Ecto neural progenitor cell (in vitro differentiated cells): ENCODE data around the gene CNTN4.

Experiments
- DNase-seq: peaks from one replicate; pipeline ENCODE4 v3.0.0-alpha.2; 2018; ENCODE audit warnings: low spot score

The CNTN4 gene

DNA sequence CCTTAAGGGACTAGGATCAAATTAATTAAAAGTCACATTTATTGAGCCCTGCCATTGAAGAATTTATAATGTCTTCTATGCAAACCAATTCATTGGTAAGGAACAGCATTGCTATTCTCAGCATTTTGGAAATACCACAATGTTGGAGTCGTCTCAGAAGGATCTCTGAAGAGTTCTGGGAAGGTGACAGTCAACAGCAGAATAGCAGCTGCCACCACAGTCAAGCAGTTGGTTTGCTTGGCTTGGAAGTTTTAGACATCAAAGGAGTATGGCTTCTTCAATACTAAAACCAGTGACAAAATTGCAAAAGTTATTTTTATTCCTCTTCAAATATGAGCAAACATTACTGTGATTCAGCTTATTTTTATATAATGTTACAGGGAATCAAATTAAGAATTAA is 167.9 kb downstream of the CNTN4 start:
- no peak for DNase-seq

DNA sequence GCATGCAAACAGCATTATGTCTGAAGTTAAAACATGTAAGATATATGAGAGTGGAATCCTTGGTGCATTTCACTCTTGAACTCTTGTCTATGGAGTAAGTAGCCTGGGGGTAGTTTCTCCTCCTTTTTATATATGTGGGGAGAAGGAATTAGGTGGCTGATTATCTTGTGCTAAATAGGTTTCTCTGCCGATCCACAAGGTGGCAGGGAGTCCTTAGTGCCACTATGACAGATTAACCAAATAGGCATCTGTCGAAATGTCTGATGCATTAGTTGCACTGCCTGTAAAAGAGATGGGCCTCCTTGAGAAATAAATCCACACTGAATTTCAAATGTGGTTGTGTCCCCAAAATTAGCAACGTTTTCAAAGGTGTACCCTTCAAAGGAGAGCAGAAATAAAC is 170.1 kb downstream of the CNTN4 start:
- no peak for DNase-seq

DNA sequence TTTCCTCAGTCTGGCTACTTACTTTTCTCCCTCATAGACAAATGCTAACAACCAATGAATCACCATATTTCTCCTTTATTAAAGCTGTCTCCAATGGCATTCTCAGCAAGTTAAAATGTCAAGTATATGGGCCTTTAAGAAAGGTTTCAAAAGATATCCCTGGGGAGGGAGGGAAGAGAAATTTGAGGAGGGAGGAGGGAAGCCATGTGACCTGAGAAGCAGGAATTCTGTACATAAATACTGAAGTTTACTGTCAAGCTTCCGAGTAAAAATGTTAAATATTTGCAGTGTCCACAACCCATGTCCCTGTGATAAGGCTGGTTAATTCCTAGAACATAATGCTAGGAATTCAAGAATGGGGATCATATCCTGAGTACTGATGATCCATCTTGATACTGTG is 175.9 kb downstream of the CNTN4 start:
- DNase-seq = no peak

DNA sequence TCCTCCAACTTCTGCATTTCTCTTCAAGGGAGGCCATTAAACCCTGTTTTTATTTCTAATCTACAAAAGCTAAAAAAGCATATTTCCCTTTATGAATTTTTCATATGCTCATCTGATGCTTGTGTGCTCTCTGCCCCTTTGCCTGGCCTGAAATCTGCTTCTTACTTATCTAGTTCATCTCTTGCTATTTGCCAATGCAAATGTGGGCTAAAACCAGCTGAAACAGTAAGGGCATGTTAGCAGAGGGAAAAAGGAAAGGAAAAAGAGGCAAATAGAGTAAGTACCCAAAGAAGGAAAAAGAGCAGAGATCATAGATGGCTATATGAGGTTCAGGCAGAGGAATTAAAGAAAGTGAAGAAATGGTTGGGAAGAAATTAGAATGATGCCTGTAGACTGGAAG is 185.2 kb downstream of the CNTN4 start:
- DNase-seq = no peak

DNA sequence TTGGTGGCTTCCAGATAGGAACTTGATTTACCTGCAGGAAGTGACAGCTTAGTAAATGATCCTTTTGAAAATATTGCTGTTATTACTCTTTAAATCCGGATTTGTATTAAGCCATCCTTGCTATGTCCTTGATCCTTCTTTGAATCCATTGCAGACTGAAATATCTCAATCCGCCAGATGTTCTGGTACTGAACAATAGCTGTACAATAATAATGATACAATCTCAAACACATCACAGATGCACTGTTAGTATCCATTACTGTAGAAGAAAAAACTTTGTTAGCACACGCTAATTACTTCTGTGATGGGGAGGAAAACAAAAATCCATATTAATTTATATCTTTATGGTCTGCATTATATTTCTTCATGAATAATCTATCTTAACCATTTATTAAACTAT is 202.3 kb downstream of the CNTN4 start:
- DNase-seq = no peak

DNA sequence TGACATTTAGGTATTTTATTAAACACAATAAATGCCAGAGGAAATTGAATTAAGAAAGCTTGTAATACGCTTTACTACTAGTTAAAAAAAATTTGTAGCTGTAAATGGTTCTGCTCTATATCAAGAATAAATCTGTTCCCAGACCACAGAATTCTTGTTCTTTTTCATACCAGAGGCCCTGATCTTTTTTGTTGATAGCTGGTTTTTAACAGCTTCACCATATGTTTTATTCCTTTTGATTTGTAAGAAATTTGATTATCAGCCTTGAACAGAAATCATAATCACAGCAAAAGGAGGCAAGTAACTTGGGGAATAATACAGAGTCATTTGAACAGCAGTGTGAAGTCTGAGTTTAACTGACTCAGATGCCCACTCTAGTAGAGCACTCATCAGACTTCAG is 202.7 kb downstream of the CNTN4 start:
- DNase-seq = no peak

DNA sequence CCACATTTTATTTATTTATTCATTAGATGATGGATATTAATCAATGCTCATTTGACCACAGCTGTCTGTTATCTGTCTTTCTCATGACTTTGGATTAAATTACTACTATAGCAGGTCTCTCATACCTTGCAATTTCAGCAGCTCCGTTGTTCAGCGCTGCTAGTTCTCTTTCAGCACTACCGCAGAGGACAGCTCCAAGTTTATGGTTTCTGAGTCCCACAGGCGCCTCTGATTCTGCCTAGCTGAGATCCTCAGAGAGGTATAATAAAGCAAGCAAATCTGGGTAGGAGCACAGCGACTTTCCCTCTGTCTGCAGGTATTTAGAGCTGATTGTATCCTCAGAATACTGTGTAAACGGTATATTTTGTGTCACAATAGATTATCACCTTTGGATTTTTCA is 204.9 kb downstream of the CNTN4 start:
- peak; percentile 60 for DNase-seq

DNA sequence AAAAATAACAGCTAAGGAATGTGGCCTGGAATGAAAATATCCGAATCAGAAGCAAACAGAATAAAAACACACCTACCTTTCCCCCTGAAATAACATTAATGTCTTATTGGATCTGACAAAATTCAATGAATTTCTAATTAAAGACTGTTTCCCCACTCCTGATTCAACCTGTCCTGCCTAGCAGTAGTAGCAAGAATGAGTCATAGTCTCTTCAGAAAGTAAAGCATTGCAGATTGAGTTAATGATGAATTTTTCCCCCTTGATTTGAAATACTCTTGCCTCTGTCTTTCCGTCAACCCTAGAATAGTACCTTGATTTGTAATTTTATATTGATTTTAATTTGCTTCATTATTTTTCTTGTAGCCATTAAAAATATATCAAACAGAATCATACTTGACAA is 212.4 kb downstream of the CNTN4 start:
- DNase-seq = no peak

DNA sequence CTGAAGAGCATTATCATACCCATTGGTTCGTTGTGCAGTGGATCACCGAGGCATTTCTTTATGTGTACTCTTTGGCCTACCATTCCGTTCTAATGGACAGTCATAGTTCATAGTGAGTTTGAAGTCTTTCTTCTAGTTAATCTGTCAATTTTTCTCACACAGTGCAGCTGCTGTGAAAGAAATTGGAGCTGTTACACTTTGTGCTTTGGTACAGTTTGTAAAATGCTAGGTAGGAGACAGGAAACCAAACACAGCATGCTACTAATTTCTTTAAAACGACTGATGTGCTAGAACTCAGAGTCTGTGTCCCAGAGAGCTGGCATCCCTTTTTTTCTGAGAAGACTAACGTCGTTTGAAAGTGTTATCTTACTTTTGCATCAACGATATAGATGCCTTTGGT is 218.9 kb downstream of the CNTN4 start:
- DNase-seq = no peak

DNA sequence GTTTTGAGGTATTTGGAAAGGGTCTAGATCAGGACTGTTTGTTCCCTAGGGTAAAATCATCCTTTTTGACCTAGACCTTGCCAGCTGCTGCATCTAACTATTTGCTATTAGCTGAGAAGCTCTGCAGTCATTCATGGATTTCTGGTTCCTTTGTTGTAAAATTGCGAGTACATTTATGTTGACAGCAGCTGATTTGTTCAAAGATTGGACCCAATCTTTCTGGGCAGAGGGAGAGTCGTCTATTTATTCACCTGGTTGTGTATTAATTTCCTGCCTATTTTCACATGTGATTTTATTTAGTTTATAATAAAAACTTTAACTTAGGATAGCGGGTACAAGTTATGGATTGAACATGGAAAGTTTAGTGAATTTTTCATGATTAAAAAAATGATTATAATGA is 236.3 kb downstream of the CNTN4 start:
- DNase-seq = no peak

DNA sequence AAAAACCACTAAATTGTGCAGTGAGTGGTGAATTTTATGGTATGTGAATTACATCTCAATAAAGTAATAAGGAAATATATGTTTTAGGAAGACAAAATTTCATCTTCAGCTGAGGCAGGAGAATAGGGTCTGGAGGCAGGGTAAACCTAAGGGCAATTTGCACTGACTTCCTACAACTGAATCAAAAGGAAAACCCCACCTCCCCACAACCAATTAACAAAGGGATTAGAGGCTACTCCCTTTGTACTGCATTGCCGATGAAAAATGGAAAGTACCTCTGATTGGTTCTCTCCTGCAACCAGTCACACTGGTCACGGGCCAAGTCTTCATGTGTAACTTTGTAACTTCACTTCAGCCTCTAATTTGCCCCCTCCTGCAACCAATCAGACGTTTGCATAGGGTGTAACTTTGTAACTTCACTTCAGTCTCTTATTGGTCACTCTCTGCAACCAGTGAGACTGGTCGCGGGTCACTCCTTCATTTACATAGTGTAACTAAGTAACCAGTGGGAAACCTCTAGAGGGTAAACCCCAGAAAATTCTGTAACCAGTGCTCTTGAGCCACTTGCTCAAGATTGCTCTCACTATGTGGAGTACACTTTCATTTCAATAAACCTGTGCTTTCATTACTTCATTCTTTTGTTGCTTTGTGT is 244.5 kb downstream of the CNTN4 start:
- no peak for DNase-seq

DNA sequence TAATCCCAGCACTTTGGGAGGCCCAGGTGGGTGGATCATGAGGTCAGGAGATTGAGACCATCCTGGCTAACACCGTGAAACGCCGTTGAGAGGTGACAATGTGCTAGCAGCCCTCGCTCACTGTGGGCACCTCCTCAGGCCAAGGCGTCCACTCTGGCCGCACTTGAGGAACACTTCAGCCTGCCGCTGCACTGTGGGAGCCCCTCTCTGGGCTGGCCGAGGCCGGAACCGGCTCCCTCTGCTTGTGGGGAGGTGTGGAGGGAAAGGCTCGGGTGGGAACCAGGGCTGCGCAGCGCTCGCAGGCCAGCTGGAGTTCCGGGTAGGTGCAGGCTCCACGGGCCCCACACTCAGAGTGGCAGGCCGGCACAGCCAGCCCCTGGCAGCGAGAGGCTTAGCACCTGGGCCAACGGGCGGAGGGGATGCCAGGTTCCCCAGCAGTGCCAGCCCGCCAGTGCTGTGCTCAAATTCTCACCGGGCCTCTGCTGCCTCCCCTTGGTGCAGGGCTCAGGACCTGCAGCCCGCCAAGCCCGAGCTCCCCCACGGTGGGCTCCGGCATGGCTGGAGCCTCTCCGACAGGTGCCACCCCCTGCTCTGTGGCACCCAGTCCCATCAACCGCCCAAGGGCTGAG is 253.6 kb downstream of the CNTN4 start:
- no peak for DNase-seq

DNA sequence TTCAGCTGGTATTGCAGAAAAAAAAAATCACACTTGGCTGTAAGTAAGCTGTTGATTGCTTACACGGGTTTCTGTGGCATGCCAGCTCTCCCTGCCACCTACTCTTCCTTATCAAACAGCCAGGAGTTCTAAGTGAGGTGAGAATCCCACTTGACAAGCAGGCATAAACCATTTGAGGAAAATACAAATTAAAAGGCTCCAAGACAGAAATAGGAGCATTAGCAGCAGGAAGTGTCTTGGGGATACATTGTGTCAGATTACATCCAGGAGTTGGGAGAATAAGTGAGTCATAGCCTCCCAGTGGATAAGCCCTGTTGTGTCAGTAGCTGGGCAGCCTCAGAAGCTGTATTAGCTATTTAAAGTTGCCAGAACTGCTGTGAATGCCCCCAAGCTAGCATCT is 256.0 kb downstream of the CNTN4 start:
- DNase-seq = no peak

DNA sequence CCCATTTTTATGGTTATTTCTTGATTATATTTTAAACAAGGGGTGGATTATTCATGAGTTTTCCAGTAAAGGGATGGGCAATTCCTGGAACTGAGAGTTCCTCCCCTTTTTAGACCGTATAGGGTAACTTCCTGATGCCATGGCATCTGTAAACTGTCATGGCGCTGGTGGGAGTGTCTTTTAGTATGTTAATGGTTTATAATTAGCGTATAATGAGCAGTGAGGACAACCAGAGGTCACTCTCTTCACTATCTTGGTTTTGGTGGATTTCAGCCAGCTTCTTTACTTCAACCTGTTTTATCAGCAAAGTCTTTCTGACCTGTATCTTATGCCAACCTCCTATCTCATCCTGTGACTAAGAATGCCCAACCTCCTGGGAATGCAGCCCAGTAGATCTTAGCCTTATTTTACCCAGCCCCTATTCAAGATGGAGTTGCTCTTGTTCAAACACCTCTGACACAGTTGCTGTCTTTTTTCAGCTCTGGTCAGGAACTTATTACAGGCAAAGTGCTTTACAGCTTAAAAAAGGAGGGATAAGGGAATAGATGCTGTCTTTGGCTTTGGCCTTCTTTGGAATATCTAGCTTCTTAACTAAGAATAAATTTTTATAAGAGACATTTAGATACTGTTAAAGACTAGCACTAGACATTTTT is 257.8 kb downstream of the CNTN4 start:
- DNase-seq = no peak

DNA sequence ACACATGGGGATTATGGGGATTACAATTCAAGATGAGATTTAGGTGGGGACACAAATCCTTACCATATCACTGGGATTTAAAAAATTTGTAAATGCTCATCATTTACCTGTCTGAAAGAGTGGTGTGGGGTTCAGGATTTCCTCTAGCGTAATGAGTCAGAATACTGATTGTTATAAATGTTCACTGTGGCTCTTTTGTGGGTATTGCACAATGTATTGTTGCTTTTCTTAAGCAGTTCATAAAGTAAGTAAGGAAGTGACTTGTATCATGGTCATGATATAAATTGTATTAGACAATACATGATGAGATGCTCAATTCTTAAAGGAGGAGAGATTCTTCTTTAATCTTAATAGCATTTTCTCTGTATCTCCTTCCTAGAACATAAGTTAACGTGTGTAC is 262.1 kb downstream of the CNTN4 start:
- DNase-seq = no peak

DNA sequence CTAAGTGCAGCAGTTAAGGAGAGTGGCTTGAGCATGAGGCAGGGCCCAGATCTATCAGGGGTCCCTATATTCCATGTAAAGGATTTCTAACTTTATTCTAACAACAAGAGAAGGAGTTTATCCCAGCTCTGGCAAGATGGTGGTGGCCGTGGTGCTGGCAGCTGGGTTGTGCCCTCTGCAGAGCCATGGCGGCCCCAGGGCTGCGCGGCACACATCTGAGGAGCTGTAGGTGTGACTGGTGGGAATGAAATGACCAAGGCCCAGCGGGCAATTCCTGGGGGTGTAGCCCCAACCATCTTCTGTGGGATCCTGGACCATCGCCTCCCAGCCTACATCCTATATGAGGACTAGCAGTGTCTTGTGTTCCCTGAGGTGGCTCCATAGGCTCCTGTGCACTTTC is 263.5 kb downstream of the CNTN4 start:
- no peak for DNase-seq

DNA sequence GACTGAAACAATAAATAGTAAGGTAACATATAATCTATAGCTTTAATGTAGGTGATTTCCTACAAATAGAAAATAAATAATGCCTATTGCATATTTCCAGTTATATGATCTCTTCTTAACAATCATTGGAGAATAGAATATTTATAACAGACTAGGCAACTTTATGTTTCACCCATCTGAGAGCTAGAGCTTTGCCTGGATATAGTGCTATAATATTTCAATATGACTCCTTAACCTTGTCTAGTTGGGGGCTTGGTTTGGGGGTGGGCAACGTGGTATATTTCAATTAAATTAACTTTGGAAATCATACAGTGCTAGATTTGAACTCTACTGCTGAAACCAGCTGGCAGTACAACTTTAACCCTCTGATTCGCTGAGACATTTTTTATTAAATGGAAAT is 265.2 kb downstream of the CNTN4 start:
- DNase-seq = no peak

DNA sequence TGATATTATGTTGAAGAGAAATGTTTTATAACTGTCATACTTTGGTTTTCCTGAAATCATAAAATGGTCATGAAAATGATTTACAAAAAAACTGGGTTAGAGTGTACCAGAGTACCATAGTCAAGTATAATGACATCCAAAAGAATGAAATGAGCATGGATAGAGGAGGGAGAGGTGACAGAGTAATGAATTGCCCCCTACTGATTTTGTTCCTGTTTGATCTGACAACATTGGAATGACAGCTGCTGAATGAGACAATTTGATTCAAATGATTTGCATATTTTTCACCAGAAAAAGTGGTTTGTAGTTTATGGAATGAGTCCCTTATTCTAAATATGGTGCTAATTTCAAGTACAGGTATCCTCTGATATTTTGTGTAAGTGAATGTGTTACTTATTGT is 271.7 kb downstream of the CNTN4 start:
- DNase-seq = no peak

DNA sequence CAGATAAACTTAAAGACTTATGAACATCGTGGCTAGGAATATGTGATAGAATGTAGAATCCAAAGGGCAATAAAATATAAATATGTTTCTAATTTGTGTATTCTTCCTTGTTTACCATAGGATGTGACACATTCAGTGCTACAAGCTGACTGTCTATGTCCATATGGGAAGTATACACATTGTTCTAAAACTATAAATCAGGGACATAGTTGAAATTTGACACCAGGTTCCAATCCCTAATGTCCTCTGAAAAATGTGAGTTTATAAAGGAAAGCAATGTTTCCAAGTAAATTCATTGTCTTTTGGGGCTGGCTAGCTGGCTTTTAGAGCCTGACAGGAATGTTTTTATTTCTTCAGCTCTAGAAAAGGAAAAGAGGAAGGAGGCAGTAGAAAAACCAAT is 273.6 kb downstream of the CNTN4 start:
- no peak for DNase-seq

DNA sequence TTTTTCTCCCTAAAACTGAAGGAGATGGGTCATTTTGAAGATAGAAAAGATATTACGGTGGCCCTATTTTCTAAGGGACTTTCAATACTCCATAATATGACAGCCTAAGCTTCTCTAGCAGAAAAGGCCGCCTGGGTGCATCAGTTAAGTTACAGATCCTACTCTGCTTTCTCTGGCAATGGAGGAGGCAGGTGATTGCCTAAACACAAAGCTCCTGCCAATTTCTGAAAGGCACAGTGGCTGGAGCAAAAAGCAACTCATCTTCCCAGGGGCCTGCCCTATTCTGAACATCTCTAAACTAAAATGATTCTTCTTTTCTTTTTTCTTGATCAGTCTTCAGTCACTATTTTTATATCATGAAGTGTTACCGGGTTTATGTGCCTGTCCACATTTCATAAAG is 276.7 kb downstream of the CNTN4 start:
- no peak for DNase-seq

DNA sequence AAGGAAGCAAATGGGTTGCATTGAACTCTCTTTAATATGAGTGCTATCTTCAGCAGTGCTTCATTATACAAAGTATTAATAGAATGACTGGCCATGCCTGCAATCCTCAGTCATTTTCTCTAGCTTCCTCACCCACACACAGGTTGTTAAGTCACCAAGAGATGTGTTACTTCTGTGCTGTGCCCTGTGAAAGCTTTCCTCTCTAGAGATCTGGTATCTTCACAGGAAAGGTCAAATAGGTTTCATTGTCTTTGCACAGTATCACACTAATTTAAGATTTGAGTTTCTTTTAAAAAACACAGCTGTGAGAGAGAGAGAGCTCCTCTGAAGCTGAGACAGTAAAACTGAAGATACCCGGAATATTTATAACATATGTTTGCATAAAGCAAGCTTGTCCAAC is 278.6 kb downstream of the CNTN4 start:
- no peak for DNase-seq

DNA sequence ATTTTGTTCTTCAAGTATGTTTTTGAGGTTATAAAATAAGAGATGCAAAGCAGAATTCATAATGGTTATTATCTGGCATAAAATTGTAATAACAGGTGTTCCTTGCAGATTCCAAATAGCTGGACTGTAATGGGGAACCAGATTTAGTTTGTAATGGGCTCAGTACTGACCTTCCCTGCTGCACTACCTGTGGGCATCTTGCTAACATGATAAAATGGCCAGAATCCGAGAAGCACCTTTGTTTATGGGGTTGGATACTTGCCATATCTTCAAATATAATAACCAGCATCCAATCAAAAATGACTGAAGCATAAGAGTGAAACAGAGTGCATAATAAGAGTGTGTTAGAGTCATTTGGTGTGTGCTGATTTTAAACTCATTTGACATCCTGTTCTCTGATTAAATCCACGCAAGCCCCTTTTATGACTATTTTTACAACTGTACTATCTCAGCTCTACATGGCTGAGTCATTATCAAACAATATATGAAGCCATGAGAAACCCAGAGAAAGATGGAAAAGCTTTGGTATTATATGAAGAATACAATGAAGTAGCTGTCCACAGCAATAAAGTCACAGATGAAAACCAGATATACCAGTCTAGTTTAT is 292.4 kb downstream of the CNTN4 start:
- DNase-seq = no peak

DNA sequence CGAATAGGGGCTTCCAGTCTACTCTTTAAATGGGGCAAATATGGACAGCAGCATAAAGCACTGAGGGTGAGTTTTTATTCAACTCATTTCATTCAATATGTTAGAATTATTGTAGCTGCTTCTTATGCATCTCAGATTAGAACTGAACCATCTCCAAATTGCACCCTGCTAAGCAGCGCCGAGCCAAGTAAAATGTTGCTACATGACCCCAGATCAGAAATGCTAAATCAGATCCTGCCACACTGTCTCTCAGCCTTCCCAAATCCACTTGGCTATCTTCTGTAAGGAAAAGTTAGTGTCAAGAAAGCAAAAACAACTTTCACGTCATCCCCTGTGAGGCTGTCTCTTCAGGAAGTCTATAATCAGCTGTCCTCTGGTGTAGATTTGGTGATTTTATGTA is 293.2 kb downstream of the CNTN4 start:
- DNase-seq = no peak

DNA sequence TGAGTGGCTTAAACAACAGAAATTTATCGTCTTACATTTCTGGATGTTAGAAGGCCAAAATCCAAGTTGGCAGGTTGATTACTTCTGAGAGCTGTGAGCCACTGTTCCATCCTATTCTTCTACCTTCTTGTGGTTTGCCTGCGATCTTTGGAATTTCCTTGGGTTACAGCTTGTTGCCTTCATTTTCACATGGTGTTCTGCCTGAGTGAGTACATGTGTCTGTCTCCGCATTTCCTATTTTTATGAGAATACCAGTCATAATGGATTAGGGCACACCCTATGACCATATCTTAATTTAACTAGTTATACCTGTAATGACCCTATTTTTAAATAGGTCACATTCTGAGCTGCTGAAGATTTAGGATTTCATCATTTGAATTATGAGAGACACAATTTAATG is 294.3 kb downstream of the CNTN4 start:
- no peak for DNase-seq
